ENCODE measurements around the gene NLRP9. TPM values are rescaled to one million over a fixed set of nuclear protein-coding genes. Genes with fewer than 3 reads are reported as not detected.

Gene NLRP9
- total RNA-seq, 1 experiment from 2014 or later = not detected

DNA sequence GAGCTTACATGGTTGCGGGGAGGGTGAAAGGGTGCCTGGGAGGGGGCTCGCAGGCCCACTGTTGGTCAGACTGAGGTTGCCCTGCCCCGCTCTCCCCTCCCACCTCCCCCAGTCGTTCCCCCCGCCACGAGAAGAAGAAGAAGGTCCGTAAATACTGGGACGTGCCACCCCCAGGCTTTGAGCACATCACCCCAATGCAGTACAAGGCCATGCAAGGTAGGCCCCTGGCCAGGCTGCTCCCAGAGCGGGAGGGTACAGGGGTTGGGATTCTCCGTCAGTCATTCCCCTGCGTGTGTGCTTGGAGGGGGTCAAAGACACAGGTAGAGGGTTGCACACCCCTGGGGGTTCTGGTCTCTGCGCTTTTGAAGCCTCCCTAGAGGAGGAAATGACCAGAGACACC is 77.8 kb downstream of the NLRP9 start (continued):
- TF ChIP-seq, protein P1, sequence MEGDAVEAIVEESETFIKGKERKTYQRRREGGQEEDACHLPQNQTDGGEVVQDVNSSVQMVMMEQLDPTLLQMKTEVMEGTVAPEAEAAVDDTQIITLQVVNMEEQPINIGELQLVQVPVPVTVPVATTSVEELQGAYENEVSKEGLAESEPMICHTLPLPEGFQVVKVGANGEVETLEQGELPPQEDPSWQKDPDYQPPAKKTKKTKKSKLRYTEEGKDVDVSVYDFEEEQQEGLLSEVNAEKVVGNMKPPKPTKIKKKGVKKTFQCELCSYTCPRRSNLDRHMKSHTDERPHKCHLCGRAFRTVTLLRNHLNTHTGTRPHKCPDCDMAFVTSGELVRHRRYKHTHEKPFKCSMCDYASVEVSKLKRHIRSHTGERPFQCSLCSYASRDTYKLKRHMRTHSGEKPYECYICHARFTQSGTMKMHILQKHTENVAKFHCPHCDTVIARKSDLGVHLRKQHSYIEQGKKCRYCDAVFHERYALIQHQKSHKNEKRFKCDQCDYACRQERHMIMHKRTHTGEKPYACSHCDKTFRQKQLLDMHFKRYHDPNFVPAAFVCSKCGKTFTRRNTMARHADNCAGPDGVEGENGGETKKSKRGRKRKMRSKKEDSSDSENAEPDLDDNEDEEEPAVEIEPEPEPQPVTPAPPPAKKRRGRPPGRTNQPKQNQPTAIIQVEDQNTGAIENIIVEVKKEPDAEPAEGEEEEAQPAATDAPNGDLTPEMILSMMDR (IDR thresholded peaks at IDR 0.05) = no peak

DNA sequence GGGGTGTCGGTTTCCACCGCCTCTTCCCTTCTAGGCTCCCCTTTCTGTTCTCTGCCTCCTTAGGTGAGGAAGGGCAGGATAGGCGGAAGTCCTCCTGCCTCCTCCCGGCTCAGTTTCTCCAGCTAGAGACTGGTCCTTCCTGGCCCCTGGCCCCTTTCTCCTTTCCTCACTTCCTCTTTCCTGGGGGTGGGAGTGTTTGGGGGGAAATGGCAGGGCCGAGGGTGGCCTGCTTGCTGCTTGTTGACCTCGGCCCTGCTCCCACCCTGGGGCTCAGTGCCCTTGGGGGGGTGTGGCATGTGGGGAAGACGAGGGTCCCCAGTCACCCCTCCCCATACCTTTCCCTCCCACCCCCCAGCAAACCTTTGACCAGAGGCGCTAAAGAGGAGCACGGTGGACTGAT is 78.4 kb downstream of the NLRP9 start:
- POLR2A ChIA-PET = no interaction called here
- peak overlapping the region; percentile 84 for H3K27ac Mint-ChIP-seq
- H3K36me3 Mint-ChIP-seq = peaks cover 50% of the 10 kb centered on the region
- DNase-seq (ENCODE audit: low spot score) (no peak), ATAC-seq (no peak)
- no peak overlapping the region for H3K4me3 Mint-ChIP-seq
- H3K27me3 Mint-ChIP-seq (ENCODE audit: low read depth) = no peaks in the 10 kb centered on the region; the same call in 1 of the 2 replicates
- H3K9me3 Mint-ChIP-seq = no peaks in the 10 kb centered on the region
- peaks cover 31% of the 10 kb centered on the region for H3K4me1 Mint-ChIP-seq
- CTCF ChIA-PET = interaction anchor here (0.6 to 1.0 kb wide), 2 partner anchors 12 to 44 kb away, joined by 4 read pairs; no protein-coding TSS in a partner anchor
- TF ChIP-seq TEAD4 (CRISPR knock-in tag; IDR thresholded peaks at IDR 0.05) (no peak), ETV6 (CRISPR knock-in tag; IDR thresholded peaks at IDR 0.05) (no peak)
- TF ChIP-seq, protein P2, sequence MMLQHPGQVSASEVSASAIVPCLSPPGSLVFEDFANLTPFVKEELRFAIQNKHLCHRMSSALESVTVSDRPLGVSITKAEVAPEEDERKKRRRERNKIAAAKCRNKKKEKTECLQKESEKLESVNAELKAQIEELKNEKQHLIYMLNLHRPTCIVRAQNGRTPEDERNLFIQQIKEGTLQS (CRISPR knock-in tag; conservative IDR thresholded peaks at IDR 0.05) = no peak

DNA sequence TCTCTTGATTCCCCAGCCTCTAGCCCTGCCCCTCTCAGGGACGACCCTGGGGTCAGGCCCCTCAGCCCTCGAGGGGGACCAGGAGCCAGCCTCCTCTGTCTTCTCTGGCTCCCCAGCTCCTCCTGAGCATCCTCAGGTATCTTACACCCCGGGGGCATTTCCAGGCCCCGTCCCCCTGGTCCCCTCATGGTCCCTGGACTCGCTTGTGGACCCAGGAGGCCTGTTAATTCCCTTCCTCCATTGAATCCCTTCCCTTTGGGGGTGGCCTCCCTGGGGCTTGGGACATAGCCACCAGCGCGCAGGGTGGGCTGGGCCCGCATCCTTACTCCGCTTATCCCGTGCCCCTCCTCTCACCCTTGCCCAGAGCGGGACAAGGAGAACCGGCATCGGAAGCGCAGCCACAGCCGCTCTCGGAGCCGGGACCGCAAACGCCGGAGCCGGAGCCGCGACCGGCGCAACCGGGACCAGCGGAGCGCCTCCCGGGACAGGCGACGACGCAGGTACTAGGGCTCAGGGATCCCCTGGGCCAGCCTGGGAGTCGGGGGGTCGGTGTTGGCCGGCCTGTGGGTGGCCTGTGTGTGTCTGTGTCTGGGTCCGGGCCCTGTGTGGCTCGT is 79.2 kb downstream of the NLRP9 start:
- ATAC-seq (no peak), DNase-seq (ENCODE audit: low spot score) (no peak)
- Mint-ChIP-seq H3K4me3 (no peak overlapping the region), H3K4me1 (peaks cover 31% of the 10 kb centered on the region), H3K27me3 (ENCODE audit: low read depth) (peaks cover 3% of the 10 kb centered on the region; the same call in 1 of the 2 replicates), H3K27ac (peak overlapping the region; percentile 84; the same call in 1 of the 2 replicates), H3K36me3 (peaks cover 41% of the 10 kb centered on the region), H3K9me3 (no peaks in the 10 kb centered on the region)
- POLR2A ChIA-PET = no interaction called here
- TF ChIP-seq FOXJ3 (CRISPR knock-in tag; IDR thresholded peaks at IDR 0.05; ENCODE audit: borderline replicate concordance) (no peak), NR3C1 (CRISPR knock-in tag; conservative IDR thresholded peaks at IDR 0.05; ENCODE audit: low read depth) (no peak), ELF4 (CRISPR knock-in tag; IDR thresholded peaks at IDR 0.05; ENCODE audit: low read depth) (no peak), RELA (CRISPR knock-in tag; IDR thresholded peaks at IDR 0.05; ENCODE audit: borderline replicate concordance) (no peak)
- TF ChIP-seq, protein P3, sequence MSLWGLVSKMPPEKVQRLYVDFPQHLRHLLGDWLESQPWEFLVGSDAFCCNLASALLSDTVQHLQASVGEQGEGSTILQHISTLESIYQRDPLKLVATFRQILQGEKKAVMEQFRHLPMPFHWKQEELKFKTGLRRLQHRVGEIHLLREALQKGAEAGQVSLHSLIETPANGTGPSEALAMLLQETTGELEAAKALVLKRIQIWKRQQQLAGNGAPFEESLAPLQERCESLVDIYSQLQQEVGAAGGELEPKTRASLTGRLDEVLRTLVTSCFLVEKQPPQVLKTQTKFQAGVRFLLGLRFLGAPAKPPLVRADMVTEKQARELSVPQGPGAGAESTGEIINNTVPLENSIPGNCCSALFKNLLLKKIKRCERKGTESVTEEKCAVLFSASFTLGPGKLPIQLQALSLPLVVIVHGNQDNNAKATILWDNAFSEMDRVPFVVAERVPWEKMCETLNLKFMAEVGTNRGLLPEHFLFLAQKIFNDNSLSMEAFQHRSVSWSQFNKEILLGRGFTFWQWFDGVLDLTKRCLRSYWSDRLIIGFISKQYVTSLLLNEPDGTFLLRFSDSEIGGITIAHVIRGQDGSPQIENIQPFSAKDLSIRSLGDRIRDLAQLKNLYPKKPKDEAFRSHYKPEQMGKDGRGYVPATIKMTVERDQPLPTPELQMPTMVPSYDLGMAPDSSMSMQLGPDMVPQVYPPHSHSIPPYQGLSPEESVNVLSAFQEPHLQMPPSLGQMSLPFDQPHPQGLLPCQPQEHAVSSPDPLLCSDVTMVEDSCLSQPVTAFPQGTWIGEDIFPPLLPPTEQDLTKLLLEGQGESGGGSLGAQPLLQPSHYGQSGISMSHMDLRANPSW (CRISPR knock-in tag; conservative IDR thresholded peaks at IDR 0.05; ENCODE audit: low read depth) = no peak
- CTCF ChIA-PET = interaction anchor here (1.5 to 3.3 kb wide), 2 partner anchors 12 to 27 kb away, joined by 4 to 33 read pairs; no protein-coding TSS in a partner anchor

Other genes with a start within 250 kb of the NLRP9 start
- gene SSC5D, start 250.0 kb downstream of the NLRP9 start, total RNA-seq (2021) = 1.8 to 2.9 TPM (median 2.5 TPM) in 3 replicates
- 5.2 to 6.4 TPM (median 5.8 TPM) in 3 replicates for gene SBK2, start 201.3 kb downstream of the NLRP9 start, total RNA-seq (2021)
- gene SBK3, start 192.9 kb downstream of the NLRP9 start, total RNA-seq (2021) = 0.90 to 1.3 TPM (median 1.1 TPM) in 3 replicates
- 29.7 to 30.4 TPM (median 30.0 TPM) in 3 replicates for gene ZNF579, start 157.6 kb downstream of the NLRP9 start, total RNA-seq (2021)
- 20.1 to 22.7 TPM (median 20.6 TPM) in 3 replicates for gene FIZ1, start 138.9 kb downstream of the NLRP9 start, total RNA-seq (2021)
- 5.5 to 6.3 TPM (median 5.5 TPM) in 3 replicates for gene ZNF524, start 138.1 kb downstream of the NLRP9 start, total RNA-seq (2021)
- gene ZNF865, start 132.8 kb downstream of the NLRP9 start, total RNA-seq (2021) = 18.5 to 21.7 TPM (median 19.0 TPM) in 3 replicates
- 9.9 to 12.1 TPM (median 11.4 TPM) in 3 replicates for gene ZNF784, start 113.8 kb downstream of the NLRP9 start, total RNA-seq (2021)
- gene ZNF580, start 97.4 kb downstream of the NLRP9 start, total RNA-seq (2021) = 31.3 to 33.5 TPM (median 32.0 TPM) in 3 replicates
- 94.6 to 100 TPM (median 99.5 TPM) in 3 replicates for gene ZNF581, start 94.8 kb downstream of the NLRP9 start, total RNA-seq (2021)
- gene CCDC106, start 90.2 kb downstream of the NLRP9 start, total RNA-seq (2021) = 21.1 to 24.8 TPM (median 24.8 TPM) in 3 replicates
- 249 to 302 TPM (median 249 TPM) in 3 replicates for gene U2AF2, start 83.4 kb downstream of the NLRP9 start, total RNA-seq (2021)
- gene EPN1, start 63.2 kb downstream of the NLRP9 start, total RNA-seq (2021) = 227 to 234 TPM (median 227 TPM) in 3 replicates
- gene RFPL4A, start 20.7 kb upstream of the NLRP9 start, total RNA-seq (2021) = not detected in 3 replicates
- gene RFPL4AL1, start 30.7 kb upstream of the NLRP9 start, total RNA-seq (2021) = not detected in 3 replicates
- not detected in 3 replicates for gene NLRP11, start 93.6 kb upstream of the NLRP9 start, total RNA-seq (2021)
- gene NLRP4, start 98.1 kb upstream of the NLRP9 start, total RNA-seq (2021) = not detected in 3 replicates
- gene NLRP13, start 193.9 kb upstream of the NLRP9 start, total RNA-seq (2021) = not detected in 3 replicates
- gene NLRP8, start 209.4 kb upstream of the NLRP9 start, total RNA-seq (2021) = not detected in 3 replicates
- not detected in 3 replicates for gene NLRP5, start 248.4 kb upstream of the NLRP9 start, total RNA-seq (2021)